ENCODE results near the gene CCDC184.

GRCh38 chr12:48219631-48220030 is 36.2 kb downstream of the CCDC184 start:
- TF ChIP-seq, protein P1, sequence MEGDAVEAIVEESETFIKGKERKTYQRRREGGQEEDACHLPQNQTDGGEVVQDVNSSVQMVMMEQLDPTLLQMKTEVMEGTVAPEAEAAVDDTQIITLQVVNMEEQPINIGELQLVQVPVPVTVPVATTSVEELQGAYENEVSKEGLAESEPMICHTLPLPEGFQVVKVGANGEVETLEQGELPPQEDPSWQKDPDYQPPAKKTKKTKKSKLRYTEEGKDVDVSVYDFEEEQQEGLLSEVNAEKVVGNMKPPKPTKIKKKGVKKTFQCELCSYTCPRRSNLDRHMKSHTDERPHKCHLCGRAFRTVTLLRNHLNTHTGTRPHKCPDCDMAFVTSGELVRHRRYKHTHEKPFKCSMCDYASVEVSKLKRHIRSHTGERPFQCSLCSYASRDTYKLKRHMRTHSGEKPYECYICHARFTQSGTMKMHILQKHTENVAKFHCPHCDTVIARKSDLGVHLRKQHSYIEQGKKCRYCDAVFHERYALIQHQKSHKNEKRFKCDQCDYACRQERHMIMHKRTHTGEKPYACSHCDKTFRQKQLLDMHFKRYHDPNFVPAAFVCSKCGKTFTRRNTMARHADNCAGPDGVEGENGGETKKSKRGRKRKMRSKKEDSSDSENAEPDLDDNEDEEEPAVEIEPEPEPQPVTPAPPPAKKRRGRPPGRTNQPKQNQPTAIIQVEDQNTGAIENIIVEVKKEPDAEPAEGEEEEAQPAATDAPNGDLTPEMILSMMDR (IDR thresholded peaks at IDR 0.05), result no peak
- no peak for TF ChIP-seq PRDM15 (CRISPR knock-in tag; IDR thresholded peaks at IDR 0.05)
- TF ChIP-seq, protein P2, sequence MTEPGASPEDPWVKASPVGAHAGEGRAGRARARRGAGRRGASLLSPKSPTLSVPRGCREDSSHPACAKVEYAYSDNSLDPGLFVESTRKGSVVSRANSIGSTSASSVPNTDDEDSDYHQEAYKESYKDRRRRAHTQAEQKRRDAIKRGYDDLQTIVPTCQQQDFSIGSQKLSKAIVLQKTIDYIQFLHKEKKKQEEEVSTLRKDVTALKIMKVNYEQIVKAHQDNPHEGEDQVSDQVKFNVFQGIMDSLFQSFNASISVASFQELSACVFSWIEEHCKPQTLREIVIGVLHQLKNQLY (CRISPR knock-in tag; IDR thresholded peaks at IDR 0.05), result no peak
- no peak for TF ChIP-seq EMX1 (CRISPR knock-in tag; IDR thresholded peaks at IDR 0.05)
- no peak for TF ChIP-seq ERG (CRISPR knock-in tag; IDR thresholded peaks at IDR 0.05)
- no peak for TF ChIP-seq CREM (CRISPR knock-in tag; IDR thresholded peaks at IDR 0.05)
- TF ChIP-seq SP1 (CRISPR knock-in tag; conservative IDR thresholded peaks at IDR 0.05), result no peak
- TF ChIP-seq, protein P3, sequence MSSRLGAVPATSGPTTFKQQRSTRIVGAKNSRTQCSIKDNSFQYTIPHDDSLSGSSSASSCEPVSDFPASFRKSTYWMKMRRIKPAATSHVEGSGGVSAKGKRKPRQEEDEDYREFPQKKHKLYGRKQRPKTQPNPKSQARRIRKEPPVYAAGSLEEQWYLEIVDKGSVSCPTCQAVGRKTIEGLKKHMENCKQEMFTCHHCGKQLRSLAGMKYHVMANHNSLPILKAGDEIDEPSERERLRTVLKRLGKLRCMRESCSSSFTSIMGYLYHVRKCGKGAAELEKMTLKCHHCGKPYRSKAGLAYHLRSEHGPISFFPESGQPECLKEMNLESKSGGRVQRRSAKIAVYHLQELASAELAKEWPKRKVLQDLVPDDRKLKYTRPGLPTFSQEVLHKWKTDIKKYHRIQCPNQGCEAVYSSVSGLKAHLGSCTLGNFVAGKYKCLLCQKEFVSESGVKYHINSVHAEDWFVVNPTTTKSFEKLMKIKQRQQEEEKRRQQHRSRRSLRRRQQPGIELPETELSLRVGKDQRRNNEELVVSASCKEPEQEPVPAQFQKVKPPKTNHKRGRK (CRISPR knock-in tag; IDR thresholded peaks at IDR 0.05; ENCODE audit: borderline replicate concordance), result no peak

Data from WTC11 (cell line).